ENCODE measurements around the gene DAGLB.
"Not testable (repeated sequence)": the region's sequence is repeated elsewhere in the genome, so short reads cannot be mapped to it uniquely, and the experiment has no call there.

Gene DAGLB

DNA sequence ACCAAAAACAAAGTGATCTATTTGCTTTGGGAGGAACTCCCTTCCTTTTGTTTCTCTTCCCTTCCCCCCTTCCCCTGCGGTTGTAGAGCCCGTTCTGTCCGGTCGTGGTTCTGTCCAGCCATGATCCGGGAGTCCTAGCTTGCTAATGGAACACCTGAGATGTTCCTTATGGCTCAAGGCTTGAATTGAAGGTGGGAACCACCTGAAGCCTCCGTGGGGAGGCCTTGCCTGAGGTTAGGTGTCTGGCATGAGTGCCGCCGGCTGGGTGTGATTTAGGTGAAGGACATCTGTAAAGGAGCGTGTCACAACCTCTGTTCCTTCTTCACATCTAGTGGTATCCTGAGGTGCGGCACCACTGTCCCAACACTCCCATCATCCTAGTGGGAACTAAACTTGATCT lies 46.2 kb downstream of the DAGLB start:
- Histone ChIP-seq H3K4me3 (ENCODE audit: low read length) (no peak overlapping the region), H3K9ac (ENCODE audit: low read length) (no peak overlapping the region), H3K4me1 (ENCODE audit: control insufficient read depth, insufficient read depth, low read length) (peaks cover 12% of the 10 kb centered on the region), H3K27me3 (ENCODE audit: control insufficient read depth, insufficient read depth, low read length) (no peaks in the 10 kb centered on the region), H3K9me3 (ENCODE audit: control insufficient read depth, low read length) (no peaks in the 10 kb centered on the region), H3K36me3 (ENCODE audit: control insufficient read depth, insufficient read depth, low read length) (peaks cover 10% of the 10 kb centered on the region)

DNA sequence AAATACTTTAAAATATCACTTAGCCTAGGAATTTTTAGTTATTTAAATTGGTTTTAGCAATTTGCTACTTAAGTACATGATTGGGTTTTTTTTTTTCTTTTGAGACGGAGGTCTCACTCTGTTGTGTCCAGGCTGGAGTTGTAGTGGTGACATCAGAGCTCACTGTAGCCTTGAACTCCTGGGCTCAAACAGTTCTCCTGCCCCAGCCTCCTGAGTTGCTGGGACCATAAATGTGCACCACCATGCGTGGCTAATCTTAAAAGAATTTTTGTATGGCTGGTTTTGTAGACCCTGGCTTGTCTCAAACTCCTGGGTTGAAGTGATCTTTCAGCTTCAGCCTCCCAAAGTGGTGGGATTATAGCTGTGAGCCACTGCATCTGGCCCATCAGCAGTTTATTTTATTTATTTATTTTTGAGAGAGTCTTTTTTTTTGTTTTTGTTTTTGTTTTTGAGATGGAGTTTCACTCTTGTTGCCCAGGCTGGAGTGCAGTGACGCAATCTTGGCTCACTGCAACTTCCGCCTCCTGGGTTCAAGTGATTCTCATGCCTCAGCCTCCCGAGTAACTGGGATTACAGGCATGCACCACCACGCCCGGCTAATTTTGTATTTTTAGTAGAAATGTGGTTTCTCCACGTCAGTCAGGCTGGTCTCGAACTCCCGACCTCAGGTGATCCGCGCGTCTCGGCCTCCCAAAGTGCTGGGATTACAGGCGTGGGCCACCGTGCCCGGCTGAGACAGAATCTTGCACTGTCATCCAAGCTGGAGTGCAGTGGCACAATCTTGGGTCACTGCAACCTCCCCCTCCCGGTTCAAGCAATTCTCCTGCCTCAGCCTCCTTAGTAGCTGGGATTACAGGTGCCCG lies 47.3 kb downstream of the DAGLB start:
- H3K36me3 ChIP-seq (ENCODE audit: control insufficient read depth, insufficient read depth, low read length); H3K4me3 ChIP-seq (ENCODE audit: low read length); H3K9ac ChIP-seq (ENCODE audit: low read length); H3K27me3 ChIP-seq (ENCODE audit: control insufficient read depth, insufficient read depth, low read length); H3K9me3 ChIP-seq (ENCODE audit: control insufficient read depth, low read length): not testable (repeated sequence)
- peaks cover 23% of the 10 kb centered on the region for H3K4me1 ChIP-seq (ENCODE audit: control insufficient read depth, insufficient read depth, low read length)

DNA sequence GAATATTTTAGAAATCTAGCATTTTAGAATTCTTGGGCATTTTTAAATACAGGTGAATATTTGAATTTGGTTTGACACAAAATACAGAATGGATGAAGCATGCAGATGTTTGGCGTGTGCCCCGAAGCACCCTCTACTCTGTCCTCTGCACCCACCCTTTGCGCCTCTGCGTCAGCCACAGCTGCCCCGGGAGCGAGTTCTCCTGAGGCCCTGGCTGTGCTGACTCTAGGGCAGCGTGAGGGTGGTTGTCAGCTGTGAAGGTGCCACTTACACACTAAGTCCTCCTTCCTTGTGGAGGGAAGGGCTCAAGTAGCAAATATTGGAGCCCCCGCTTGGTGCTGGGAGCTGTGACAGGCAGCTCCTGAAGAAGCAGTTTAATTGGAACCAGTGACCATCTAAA lies 48.4 kb downstream of the DAGLB start:
- peaks cover 7% of the 10 kb centered on the region for H3K36me3 ChIP-seq (ENCODE audit: control insufficient read depth, insufficient read depth, low read length)
- no peaks in the 10 kb centered on the region for H3K27me3 ChIP-seq (ENCODE audit: control insufficient read depth, insufficient read depth, low read length)
- no peak overlapping the region for H3K4me3 ChIP-seq (ENCODE audit: low read length)
- H3K9ac ChIP-seq (ENCODE audit: low read length), result peak overlapping the region; percentile 26
- H3K9me3 ChIP-seq (ENCODE audit: control insufficient read depth, low read length), result no peaks in the 10 kb centered on the region
- peaks cover 32% of the 10 kb centered on the region for H3K4me1 ChIP-seq (ENCODE audit: control insufficient read depth, insufficient read depth, low read length)

DNA sequence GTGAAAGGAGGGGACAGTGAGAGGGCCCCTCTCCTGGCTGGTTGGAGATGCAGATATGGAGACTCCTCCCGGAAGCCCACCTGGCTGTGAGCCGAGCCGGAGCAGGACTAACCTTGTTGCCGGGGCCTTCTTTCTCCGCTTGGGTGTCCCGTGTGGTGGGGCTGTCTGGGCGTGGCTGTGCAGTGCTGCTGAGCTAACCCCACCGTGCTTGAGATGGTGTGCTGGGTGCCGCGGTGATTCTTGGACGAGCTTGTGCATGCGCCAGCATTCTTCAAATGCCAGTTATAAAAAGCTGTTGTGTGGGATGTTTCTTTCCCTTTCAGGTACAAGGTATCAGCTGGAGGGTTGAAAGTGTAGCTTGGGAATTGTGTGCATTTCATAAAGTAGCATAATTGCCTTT lies 48.8 kb downstream of the DAGLB start:
- H3K4me1 ChIP-seq (ENCODE audit: control insufficient read depth, insufficient read depth, low read length), result peaks cover 36% of the 10 kb centered on the region
- H3K36me3 ChIP-seq (ENCODE audit: control insufficient read depth, insufficient read depth, low read length), result peaks cover 9% of the 10 kb centered on the region
- peak overlapping the region; percentile 26 for H3K9ac ChIP-seq (ENCODE audit: low read length)
- no peaks in the 10 kb centered on the region for H3K9me3 ChIP-seq (ENCODE audit: control insufficient read depth, low read length)
- H3K4me3 ChIP-seq (ENCODE audit: low read length), result no peak overlapping the region
- no peaks in the 10 kb centered on the region for H3K27me3 ChIP-seq (ENCODE audit: control insufficient read depth, insufficient read depth, low read length)

DNA sequence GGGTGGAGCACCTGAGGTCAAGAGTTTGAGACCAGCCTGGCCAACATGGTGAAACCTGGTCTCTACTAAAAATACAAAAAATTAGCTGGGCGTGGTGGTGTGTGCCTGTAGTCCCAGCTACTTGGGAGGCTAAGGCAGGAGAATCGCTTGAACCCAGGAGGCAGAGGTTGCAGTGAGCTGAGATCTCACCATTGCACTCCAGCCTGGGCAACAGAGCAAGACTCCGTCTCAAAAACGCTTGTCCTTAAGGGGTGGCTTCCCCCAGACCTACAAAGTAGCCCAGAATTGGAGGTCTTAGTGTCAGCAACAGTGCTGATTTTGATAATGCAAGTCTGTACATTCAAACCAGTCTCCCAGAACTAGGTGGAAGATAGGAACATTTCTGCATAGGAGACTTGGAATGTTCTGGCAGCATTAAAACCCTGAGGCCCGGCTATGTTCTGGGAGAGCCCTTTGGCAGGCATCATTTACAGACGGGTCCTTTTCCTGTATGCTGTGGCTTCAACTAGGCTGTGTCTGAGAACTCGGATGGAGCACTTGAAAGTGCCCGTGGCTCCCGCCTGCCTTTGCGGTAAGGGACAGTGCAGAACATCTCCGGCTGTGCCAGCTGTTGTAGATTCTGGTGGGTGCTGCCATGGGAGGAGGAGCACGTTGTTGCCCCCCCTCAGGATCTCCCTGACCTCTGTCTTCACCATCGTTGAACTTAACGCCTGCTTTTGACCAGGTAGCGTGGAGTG lies 49.8 kb downstream of the DAGLB start:
- H3K9ac ChIP-seq (ENCODE audit: low read length), result not testable (repeated sequence)

DNA sequence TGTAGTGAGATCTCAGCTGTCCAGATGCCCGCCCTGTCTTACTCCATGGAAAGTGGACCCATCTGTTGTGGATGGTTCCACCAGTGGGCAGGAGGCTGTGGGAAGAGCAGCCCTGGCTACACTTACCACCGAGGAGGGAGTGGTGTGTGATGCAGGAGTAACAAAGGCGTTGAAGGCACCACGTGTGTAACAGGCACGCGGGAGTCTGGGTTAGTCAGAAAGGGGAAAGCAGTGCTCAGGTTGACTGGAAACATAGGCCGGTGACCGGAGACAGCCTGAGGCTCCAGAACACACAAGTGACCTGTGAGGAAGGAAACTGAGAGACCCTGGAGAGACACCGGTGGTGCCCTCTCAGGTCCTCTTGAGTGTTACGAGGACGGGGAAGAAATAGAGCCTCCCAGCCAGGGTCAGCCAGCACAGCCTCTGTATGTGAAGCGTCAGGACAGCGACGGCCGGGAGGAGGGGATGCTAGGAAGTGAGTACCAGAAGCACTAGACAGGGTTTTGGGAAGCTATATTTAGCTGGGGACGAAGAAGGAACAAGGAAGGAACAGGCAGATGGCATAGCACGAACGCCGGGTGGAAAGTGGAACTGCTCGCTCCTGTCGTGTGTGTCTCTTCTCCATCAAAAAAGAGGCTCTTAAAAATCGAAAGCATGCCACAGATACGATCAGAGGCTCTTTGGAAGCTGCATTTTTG lies 51.7 kb downstream of the DAGLB start:
- peaks cover 4% of the 10 kb centered on the region for H3K36me3 ChIP-seq (ENCODE audit: control insufficient read depth, insufficient read depth, low read length)
- peak overlapping the region; percentile 11 for H3K9ac ChIP-seq (ENCODE audit: low read length)
- H3K9me3 ChIP-seq (ENCODE audit: control insufficient read depth, low read length), result no peaks in the 10 kb centered on the region
- peaks cover 61% of the 10 kb centered on the region for H3K4me1 ChIP-seq (ENCODE audit: control insufficient read depth, insufficient read depth, low read length)
- H3K27me3 ChIP-seq (ENCODE audit: control insufficient read depth, insufficient read depth, low read length), result no peaks in the 10 kb centered on the region
- no peak overlapping the region for H3K4me3 ChIP-seq (ENCODE audit: low read length)

More for the DNA sequence above, 49.8 kb downstream of the DAGLB start:
- peaks cover 11% of the 10 kb centered on the region for H3K36me3 ChIP-seq (ENCODE audit: control insufficient read depth, insufficient read depth, low read length)
- H3K4me3 ChIP-seq (ENCODE audit: low read length); H3K9me3 ChIP-seq (ENCODE audit: control insufficient read depth, low read length); H3K27me3 ChIP-seq (ENCODE audit: control insufficient read depth, insufficient read depth, low read length): not testable (repeated sequence)
- peaks cover 44% of the 10 kb centered on the region for H3K4me1 ChIP-seq (ENCODE audit: control insufficient read depth, insufficient read depth, low read length)

DNA sequence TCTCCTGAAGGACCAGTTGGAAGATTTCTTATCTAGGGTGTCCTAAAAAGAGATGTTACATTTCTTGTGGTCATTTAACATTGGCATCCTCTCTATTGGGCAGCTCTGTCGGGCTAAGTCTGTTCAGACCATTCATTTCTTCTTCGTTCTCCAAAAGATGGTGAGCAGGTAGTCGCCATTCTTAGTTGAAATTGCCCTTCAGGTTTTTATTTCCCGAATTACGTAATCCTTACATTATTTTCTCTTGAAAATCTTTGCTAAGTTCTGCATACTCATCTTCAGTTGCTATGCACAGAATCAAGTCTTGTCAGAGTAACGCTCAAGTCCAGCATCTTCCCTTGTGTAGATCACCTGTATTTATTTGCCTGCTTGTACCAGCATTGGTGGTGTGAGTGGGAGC lies 53.6 kb downstream of the DAGLB start:
- H3K4me1 ChIP-seq (ENCODE audit: control insufficient read depth, insufficient read depth, low read length), result peaks cover 71% of the 10 kb centered on the region
- no peaks in the 10 kb centered on the region for H3K9me3 ChIP-seq (ENCODE audit: control insufficient read depth, low read length)
- peaks cover 4% of the 10 kb centered on the region for H3K36me3 ChIP-seq (ENCODE audit: control insufficient read depth, insufficient read depth, low read length)
- no peaks in the 10 kb centered on the region for H3K27me3 ChIP-seq (ENCODE audit: control insufficient read depth, insufficient read depth, low read length)
- H3K9ac ChIP-seq (ENCODE audit: low read length), result peak overlapping the region; percentile 65
- H3K4me3 ChIP-seq (ENCODE audit: low read length), result no peak overlapping the region

DNA sequence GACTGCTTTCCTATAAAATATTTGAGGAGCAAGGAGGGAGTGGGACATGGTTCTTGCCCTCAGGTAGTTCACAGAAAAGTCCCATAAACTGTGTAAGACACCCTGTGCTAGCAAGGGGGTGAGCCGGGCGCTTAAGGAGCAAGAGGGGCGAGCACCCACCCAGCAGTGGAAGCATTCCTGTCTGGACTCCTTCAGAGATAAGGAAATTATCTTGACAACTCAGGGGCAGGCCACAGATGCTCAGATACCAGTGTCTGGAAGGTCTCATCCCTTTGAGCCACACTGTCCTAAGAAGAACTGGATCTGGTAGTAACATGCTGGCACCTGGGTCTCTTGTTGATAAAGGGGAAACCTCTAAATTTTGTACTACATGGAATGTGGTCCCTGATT lies 54.1 kb downstream of the DAGLB start:
- Histone ChIP-seq H3K36me3 (ENCODE audit: control insufficient read depth, insufficient read depth, low read length) (peaks cover 6% of the 10 kb centered on the region), H3K9ac (ENCODE audit: low read length) (peak overlapping the region; percentile 65), H3K4me1 (ENCODE audit: control insufficient read depth, insufficient read depth, low read length) (peaks cover 71% of the 10 kb centered on the region), H3K4me3 (ENCODE audit: low read length) (no peak overlapping the region), H3K27me3 (ENCODE audit: control insufficient read depth, insufficient read depth, low read length) (no peaks in the 10 kb centered on the region), H3K9me3 (ENCODE audit: control insufficient read depth, low read length) (no peaks in the 10 kb centered on the region)

DNA sequence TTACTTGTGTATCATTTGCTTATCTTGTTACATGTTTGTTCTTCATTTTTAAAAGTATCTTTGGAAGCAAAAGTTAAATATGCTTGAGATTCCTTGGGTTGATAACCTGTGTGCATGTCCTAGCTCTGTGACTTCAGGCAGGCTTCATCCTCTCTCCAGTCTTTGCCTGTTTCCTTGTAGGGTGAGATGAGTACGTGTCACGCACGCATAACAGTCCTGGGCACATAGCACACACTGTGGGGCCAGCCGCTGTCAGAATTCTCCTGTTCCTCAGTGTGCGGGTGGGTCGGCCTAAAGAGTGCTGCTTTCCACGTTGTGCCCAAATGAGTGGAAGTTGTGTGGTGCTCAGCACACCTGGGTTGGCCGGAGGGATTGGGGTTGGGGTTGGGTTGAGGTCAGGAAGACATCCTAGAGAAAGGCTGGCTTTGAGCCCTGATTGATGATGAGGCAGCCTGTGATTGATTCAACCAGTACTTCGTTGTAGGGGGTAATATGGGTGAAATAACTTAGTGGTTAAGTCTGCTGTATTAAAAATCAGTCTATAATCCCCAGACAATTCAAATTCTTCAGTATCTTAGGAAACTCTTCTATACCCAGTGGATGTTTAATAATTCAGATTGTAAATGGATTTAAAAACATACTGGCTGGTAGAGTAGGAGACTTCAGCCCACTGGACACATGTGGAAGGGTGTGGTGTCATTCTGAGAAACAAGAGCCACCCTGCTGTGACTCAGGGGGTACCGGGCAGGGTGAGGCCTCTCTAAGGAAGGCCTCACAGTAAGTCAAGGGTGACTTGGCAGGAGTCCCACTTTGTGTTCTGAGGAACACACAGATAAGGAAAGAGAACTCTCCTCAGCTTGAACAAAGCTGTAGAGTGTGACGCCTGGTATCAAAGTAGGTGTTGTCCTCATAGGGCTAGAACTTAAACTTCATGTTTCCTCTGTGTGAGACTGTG lies 54.8 kb downstream of the DAGLB start:
- Histone ChIP-seq H3K36me3 (ENCODE audit: control insufficient read depth, insufficient read depth, low read length) (peaks cover 7% of the 10 kb centered on the region), H3K4me3 (ENCODE audit: low read length) (no peak overlapping the region), H3K9me3 (ENCODE audit: control insufficient read depth, low read length) (no peaks in the 10 kb centered on the region), H3K9ac (ENCODE audit: low read length) (peak overlapping the region; percentile 65), H3K4me1 (ENCODE audit: control insufficient read depth, insufficient read depth, low read length) (peaks cover 74% of the 10 kb centered on the region), H3K27me3 (ENCODE audit: control insufficient read depth, insufficient read depth, low read length) (no peaks in the 10 kb centered on the region)

DNA sequence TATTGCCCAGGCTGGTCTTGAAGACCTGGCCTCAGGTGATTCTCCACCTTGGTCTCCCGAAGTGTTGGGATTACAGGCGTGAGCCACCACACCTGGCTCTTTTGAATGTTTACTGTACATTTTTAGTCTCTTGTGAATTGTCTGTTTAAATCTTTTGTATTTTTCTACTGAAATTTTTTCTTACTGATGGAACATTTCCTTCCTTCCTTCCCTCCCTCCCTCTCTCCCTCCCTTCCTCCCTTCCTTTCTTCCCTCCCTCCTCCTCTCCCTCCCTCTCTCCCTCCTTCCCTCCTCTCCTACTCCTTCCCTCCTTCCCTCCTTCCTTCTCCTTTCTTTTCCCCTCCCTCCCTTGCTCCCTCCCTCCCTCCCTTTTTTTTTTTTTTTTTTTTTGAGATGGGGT lies 58.0 kb downstream of the DAGLB start:
- peaks cover 87% of the 10 kb centered on the region for H3K4me1 ChIP-seq (ENCODE audit: control insufficient read depth, insufficient read depth, low read length)

DNA sequence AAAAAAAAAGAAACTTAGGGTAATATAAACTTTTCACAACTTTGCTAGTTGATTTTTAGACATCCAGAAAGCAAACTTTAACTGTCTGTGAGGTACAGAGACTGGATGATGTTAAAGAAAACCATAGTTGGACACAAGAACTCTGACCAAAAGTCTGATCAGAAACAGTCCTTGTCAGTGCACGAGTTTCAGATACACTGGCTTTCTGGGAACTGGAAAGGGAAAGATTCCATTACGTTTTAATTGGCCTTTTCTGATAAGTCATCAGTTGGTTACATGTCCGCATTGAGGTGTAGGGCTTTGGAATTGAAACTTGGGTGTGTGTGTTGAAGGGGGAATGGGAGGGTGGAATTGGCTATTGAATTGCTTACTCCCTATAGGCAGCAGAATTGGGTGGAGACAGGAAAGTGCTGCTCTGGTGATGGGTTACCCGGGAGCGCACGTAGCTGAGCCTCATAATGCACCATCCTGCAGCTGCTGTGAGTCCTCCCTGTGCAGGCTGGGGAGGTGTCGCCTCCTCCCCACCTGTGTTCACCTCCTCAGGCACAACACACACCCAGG lies 59.9 kb downstream of the DAGLB start:
- Histone ChIP-seq H3K9me3 (ENCODE audit: control insufficient read depth, low read length) (no peaks in the 10 kb centered on the region), H3K4me3 (ENCODE audit: low read length) (no peak overlapping the region), H3K9ac (ENCODE audit: low read length) (peak overlapping the region; percentile 29), H3K36me3 (ENCODE audit: control insufficient read depth, insufficient read depth, low read length) (peaks cover 4% of the 10 kb centered on the region), H3K27me3 (ENCODE audit: control insufficient read depth, insufficient read depth, low read length) (no peaks in the 10 kb centered on the region), H3K4me1 (ENCODE audit: control insufficient read depth, insufficient read depth, low read length) (peaks cover 84% of the 10 kb centered on the region)

More for the DNA sequence above, 58.0 kb downstream of the DAGLB start:
- Histone ChIP-seq H3K4me3 (ENCODE audit: low read length) (no peak overlapping the region), H3K27me3 (ENCODE audit: control insufficient read depth, insufficient read depth, low read length) (no peaks in the 10 kb centered on the region), H3K36me3 (ENCODE audit: control insufficient read depth, insufficient read depth, low read length) (peaks cover 7% of the 10 kb centered on the region), H3K9ac (ENCODE audit: low read length) (no peak overlapping the region), H3K9me3 (ENCODE audit: control insufficient read depth, low read length) (no peaks in the 10 kb centered on the region)
